HG03378 (cell line): ENCODE data around the gene SMAD6.
"Not testable (repeated sequence)": the region's sequence is repeated elsewhere in the genome, so short reads cannot be mapped to it uniquely, and the experiment has no call there.

Experiments used
- ATAC-seq: cut with Tn5 transposase; IDR thresholded peaks from one replicate; pipeline ENCODE4 v1.9.1; 2021; ENCODE audit warnings: mild to moderate bottlenecking, moderate library complexity; ENCODE audit not compliant: unreplicated experiment

The SMAD6 gene

GRCh38 chr15:66756295-66756694 lies 54.3 kb downstream of the SMAD6 start:
- no peak for ATAC-seq

- ATAC-seq, result no peak
Observed at GRCh38 chr15:66757030-66757429, 55.0 kb downstream of the SMAD6 start.

- no peak for ATAC-seq
Observed at GRCh38 chr15:66757521-66757920, 55.5 kb downstream of the SMAD6 start.

GRCh38 chr15:66758217-66758616 lies 56.2 kb downstream of the SMAD6 start:
- not testable (repeated sequence) for ATAC-seq

GRCh38 chr15:66758844-66759243 lies 56.8 kb downstream of the SMAD6 start:
- no peak for ATAC-seq

DNA sequence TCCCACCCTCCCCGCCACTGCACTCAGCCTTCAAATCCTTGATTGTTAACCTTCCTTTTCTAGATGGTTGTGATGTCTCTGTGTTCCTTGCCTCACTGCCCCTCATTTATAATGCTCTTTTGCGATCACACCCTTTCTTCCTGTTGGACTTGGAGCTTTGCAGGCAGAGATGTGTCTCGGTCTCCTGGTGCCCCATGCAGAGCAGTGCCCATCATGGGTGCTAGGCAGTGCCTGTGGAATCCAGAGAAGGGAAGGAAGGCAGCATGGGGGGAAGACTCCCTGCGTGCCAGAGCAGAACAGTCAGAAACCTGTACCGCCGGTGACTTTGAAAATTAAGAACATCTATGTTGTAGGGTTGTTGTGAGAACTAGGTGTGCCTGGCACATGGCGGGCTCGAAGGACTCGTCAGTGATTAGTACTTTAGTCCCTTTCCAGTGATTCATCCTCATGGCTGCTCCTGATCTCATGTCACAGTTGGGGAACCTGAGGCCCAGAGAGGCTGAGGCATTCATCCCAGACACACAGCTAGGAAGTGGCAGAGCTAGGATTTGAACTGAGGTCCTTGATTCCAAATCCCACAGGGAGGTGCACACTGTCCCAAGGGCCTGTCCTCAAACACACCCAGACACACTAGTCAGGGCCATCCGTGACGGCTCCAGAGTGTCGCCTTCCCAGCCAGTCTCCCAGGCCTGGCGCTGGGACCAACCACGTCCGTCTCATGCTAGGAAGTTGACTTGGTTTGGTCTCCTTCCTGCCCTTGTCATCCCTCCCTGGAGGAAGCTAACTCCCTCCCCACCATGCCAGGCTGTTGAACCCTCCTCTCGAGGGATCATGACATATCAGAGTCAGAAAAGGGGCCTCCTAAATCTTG lies 58.3 kb downstream of the SMAD6 start:
- ATAC-seq, result no peak

DNA sequence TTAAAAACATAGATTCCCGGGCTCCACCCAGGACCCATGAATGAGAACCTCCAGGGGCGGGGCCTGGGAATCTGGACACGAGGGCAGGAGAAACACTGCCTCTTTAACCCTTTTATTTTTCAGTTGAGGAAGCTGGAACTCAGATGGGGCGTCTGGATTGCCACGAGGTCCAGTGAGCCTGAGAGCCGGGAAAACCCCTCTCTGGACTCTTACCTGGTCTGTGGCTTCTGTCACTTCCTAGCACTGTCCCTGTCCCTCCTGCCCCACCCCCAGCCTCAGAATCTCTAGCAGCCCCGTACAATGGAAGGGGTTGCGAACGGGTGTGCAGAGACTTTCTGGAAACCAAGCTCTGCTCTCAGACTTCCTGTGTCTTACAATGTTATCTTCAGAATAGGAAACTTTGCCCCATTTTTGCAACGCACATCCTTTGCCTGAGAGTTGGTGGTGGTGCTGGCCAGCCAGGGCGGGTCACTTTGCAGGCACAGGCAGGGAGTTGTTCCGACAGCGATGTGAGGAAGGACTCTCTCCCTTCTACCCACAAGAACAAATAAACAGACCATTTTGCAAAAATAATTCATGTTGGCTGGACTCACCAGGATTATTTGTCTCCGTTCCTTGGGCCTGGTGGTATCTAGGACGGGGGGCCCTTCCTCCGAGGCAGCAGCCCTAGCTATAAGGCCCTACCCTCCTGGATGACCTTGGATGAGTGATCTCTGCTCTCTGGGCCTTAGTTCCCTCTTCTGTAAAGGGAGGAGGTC lies 59.1 kb downstream of the SMAD6 start:
- no peak for ATAC-seq

DNA sequence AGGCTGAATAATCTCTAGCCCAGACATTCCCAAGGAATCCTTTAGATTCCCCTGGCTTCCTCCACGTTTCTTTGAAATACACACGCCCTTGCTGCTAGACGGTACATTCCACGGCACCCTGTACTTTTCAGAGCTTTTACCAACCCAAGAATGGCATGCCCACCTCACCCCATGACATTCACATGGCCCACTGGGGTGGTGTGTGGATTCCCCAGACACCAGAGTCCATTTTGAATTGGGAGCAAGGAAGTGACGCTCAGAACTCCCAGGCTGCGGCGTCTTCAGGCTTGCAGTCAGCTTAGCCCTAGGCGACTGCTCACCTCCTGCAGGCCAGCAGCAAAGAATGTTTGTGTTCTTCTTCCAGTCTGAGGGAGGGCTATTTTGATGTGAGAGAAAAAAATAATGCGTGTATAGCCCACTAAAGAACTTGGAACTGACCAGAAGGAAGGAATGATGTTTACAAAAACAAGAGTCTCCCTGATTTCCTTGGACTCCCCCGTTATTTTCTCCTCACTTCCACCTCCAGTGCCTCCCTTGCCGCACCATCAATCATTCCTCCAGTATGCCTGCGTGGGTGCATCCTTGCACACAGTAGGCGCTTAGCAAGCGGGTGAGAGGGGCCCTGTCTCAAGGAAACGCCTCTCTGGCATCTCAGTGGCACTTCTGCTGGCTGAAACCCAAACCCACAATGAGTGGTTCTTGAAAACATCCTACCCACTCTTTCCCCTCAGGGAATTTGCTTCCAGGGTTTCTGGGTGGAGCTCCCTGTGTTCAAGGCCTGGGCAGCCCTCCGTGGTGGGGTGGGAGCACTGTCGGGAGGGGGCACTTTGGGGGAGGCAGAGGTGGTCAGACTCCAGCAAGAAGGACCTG lies 59.9 kb downstream of the SMAD6 start:
- no peak for ATAC-seq

GRCh38 chr15:66763186-66764071 lies 61.4 kb downstream of the SMAD6 start:
- ATAC-seq, result no peak

DNA sequence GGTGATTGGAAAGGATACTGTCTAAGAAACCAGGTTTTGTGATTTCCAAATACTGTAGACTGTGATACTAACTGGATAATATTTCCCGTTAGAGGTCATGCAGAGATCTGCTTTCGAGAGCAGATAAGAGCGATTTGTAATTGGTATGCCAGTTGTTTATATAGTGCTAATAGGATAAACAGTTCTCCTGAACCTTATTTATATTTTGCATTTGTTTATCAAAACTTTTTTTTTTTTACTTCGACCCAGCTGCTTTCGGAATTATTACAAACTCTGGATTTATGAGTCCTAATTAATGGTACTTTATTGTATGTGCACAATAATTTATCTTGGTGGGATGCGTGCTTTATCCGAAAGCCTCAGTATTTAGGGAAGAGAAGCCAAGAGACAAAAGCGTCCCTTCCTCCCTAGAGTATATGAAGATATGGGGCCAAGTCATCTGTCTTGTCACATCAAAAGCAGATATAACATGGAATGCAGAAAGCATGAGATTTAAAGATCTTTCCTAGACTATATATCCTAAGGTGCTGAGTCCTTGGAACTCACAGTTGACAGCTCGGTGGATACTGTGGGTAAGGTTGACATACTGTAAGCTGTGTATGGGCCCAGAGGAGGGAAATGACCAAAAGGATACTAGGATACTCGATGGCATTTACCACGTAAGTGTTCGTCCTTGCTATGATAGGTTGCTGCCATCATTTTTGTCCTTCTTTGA lies 62.2 kb downstream of the SMAD6 start:
- no peak for ATAC-seq

GRCh38 chr15:66765478-66766281 lies 63.6 kb downstream of the SMAD6 start:
- peak; percentile 66 for ATAC-seq

DNA sequence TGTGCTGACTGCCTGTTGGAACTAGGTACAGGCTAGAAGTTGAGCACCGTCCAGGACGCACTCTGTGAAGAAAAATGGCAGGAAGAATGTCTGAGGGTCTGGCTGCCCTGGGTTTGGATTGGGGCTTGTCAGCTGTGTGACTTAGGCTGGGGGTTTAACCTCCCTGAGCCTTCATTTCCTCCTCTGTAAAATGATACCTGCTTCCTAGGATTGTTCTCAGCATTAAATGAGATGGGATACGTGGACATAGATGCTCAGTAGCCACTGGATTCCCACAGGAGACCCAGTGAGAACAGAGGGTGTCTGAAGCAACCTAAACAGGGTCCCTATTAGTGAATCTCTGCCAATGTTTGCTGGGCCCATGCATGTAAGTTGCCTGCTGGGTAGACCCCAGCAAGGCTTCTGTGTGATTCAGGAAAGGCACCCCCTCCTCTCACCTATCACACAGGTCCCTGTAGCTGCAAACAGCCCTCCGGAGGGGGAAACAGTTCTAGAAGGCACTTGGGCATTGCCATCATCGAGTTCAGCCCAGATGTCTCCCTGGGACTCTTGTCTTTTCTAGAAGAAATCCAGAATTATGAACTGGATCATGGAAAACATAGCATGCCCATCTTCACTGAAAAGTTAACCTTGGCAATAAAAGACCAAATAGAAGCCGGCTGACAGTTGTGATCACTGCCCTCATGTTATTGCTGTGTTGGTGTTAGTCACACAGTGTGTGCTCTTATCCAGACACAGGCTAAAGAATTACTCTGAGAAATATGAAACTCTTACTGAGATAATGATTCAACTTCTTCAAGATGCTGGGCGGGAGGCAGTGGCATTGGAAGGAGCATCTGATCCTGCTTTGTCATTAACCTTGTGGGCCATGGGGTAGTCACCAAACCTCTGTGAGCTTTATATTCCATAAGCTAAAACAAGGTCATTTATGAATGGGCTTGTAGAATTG lies 64.5 kb downstream of the SMAD6 start:
- no peak for ATAC-seq

DNA sequence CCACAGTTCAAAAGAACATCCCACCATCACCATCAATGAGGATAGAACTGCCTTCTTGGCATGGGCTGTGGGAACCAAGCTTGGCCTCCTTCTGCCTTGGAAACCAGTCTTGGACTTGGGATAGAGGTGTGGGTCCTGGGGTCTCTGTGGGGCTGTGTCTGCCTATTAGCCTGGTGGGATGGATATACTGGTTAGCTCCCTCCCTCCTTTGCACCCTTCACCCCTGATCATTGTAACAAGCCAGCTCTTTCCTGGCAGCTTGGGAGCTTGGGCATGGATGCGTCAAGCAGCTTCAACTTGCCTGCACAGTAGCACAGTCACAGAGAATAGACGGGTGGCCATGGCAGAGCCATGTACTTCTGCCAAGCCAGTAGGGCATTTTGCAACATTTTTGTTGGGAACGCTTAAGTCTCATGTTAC lies 65.2 kb downstream of the SMAD6 start:
- no peak for ATAC-seq

- ATAC-seq, result no peak
Observed at GRCh38 chr15:66768987-66769386, 67.0 kb downstream of the SMAD6 start.

DNA sequence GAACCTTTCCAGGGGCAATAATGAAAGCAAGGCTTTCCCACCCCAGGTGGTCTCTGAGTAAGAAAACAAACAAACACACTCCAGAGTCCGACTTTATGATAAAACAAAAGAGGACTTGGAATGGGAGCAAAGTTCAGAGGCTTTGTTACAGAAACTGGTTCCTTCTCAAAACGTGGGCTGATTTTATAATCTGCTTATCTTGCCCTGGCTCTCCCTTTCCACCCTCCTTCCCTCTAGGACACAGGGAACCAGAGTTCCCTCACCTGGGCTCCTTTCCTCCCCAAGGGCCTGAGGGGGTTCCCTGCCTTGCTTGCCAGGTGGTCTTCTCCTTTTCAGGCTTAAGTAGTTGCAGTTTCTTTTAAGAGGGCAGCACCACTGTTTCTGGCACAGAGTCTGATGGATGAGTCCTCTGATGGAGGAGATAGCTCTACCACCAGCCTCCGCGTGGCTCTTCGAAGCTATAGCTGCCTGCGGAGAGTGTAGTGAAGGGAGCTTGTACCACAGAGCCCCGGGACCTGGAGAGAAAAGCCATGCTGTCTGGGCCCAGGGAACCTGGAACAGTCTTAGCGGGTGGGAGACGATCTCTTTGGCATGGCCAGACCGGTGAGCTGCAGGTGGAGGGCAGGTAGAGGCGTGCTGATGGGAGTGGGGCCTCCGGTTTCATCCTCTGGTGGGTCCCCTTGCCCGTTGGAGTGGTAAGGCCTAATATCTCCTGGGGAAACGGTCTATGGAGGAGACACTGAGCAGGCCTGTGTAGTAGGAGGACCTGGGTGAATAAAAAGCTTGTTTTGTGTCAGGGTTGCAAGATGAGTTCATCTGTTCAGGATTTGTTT lies 68.7 kb downstream of the SMAD6 start:
- no peak for ATAC-seq

DNA sequence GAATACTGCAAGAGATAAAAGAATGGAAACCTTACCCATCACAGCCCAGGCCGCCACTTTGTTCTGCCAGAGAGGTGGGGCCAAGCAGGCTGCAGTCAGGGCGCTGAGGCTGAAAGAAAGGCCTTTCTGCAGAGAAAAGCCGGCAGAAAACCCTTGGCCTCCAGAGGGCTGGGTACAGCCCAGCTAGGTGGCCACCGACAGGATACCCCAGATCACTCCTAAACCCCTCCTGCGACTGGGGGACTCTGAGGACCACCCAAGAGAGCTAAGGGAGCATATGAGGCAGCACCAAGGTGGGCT lies 69.3 kb downstream of the SMAD6 start:
- ATAC-seq, result no peak

GRCh38 chr15:66772604-66773128 lies 70.6 kb downstream of the SMAD6 start:
- no peak for ATAC-seq
